Measurements from ENCODE around the gene ZNF385D.

GRCh38 chr3:21766002-21766401, 15.0 kb upstream of the ZNF385D start:
- TF ChIP-seq CTCF (IDR thresholded peaks at IDR 0.05): no peak
- no peak for TF ChIP-seq POLR2AphosphoS5 (IDR thresholded peaks at IDR 0.05; ENCODE audit: low read depth, low read length)
- no peak for TF ChIP-seq SIN3A (IDR thresholded peaks at IDR 0.05; ENCODE audit: borderline replicate concordance, insufficient read depth, low read depth, low read length)
- TF ChIP-seq TCF7L2 (IDR thresholded peaks at IDR 0.05; ENCODE audit: low read depth, low read length): no peak
- no peak for TF ChIP-seq REST (IDR thresholded peaks at IDR 0.05; ENCODE audit: insufficient read depth in 1 of 2, low read depth in 2 of 2, low read length in 1 of 2)
